ENCODE measurements around the gene THAP8. TPM values are rescaled to one million over a fixed set of nuclear protein-coding genes. Genes with fewer than 3 reads are reported as not detected.

Gene THAP8
- total RNA-seq, 1 experiment from 2014 or later, result 6.6 TPM

GRCh38 chr19:36060430-36060829 is 6.3 kb upstream of the THAP8 start:
- peak; percentile 92 for ATAC-seq
- Mint-ChIP-seq H3K4me1 (peaks cover 8% of the 10 kb centered on the region), H3K9me3 (no peaks in the 10 kb centered on the region), H3K36me3 (peaks cover 39% of the 10 kb centered on the region), H3K27me3 (ENCODE audit: low read depth) (no peaks in the 10 kb centered on the region), H3K4me3 (no peak overlapping the region), H3K27ac (no peak overlapping the region)
- DNase-seq (ENCODE audit: low spot score), result peak; percentile 54
- POLR2A ChIA-PET, result interaction anchor here (0.6 kb wide), 1 partner anchor 58 kb away, joined by 4 read pairs; no protein-coding TSS in a partner anchor
- no peak for TF ChIP-seq IRF1 (CRISPR knock-in tag; IDR thresholded peaks at IDR 0.05)
- TF ChIP-seq GABPB1 (CRISPR knock-in tag; IDR thresholded peaks at IDR 0.05), result no peak
- no peak for TF ChIP-seq ZBTB21 (CRISPR knock-in tag; IDR thresholded peaks at IDR 0.05; ENCODE audit: borderline replicate concordance)
- TF ChIP-seq ATF3 (CRISPR knock-in tag; conservative IDR thresholded peaks at IDR 0.05), result no peak
- no peak for TF ChIP-seq NR1H2 (CRISPR knock-in tag; IDR thresholded peaks at IDR 0.05)
- TF ChIP-seq USF1 (CRISPR knock-in tag; IDR thresholded peaks at IDR 0.05), result no peak
- no peak for TF ChIP-seq MAX (CRISPR knock-in tag; IDR thresholded peaks at IDR 0.05)
- TF ChIP-seq CREM (CRISPR knock-in tag; IDR thresholded peaks at IDR 0.05), result no peak
- no peak for TF ChIP-seq JUN (CRISPR knock-in tag; IDR thresholded peaks at IDR 0.05)
- no peak for TF ChIP-seq AR (CRISPR knock-in tag; IDR thresholded peaks at IDR 0.05)
- TF ChIP-seq TEAD1 (CRISPR knock-in tag; IDR thresholded peaks at IDR 0.05), result no peak
- no peak for TF ChIP-seq ZNF425 (CRISPR knock-in tag; conservative IDR thresholded peaks at IDR 0.05)
- TF ChIP-seq ATF1 (CRISPR knock-in tag; IDR thresholded peaks at IDR 0.05), result no peak
- no peak for TF ChIP-seq ZNF416 (CRISPR knock-in tag; IDR thresholded peaks at IDR 0.05)
- no peak for TF ChIP-seq RORB (CRISPR knock-in tag; IDR thresholded peaks at IDR 0.05)
- no peak for TF ChIP-seq E2F5 (CRISPR knock-in tag; IDR thresholded peaks at IDR 0.05)
- no peak for TF ChIP-seq ZNF263 (CRISPR knock-in tag; IDR thresholded peaks at IDR 0.05; ENCODE audit: low read depth)
- CTCF ChIA-PET, result interaction anchor here (0.6 to 1.4 kb wide), 4 partner anchors 18 to 83 kb away, joined by 3 read pairs; partner anchors contain the start of gene POLR2I

Data from WTC11 (cell line).